ENCODE data around the gene PEX11B.

Gene PEX11B

DNA sequence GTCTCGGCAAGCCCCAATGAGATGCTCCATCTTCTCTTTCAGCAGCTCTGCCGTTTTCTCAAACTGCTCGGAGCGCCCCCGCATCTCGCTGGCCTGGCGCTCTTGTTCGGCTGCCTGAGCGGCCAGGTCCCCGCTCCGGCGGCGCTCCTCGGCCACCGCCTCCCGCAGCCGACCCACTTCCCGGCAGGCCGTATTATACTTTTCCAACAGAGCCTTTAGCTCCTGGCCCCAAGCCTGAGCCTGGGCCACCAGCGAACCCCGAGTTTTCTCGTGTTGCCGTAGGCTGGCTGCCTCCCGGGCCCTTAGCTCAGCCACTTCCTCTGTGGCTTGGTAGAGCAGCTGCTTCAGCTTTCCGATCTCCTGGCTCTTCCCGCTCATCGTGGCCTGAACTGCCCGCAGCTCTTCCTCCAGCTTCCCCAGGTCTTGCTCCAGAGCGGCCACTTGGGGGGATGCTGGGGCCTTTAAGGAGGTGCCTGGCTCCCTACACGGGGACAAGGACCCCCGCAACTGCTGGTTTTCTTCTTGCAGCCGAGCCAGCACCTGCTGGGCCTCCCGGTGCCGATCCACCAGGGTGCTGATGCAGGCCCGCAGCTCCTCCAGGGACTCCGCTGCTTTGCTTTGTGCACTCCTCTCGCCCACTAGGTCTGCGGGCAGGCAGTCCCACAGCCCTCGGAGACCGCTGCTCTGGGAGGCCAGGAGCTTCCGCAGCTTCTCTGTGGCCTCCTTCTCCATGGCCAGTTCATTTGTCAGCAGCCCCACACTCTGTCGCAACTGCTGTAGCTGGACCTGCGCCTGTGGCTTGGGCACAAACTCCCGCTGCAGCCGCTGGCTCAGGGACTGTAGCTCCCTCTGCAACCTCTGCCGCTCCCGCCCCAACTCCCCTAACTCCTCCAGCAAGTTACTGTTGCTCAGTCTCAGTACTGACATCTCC lies 46.3 kb downstream of the PEX11B start:
- DNase-seq (ENCODE audit: low read depth) = peak; percentile 63

DNA sequence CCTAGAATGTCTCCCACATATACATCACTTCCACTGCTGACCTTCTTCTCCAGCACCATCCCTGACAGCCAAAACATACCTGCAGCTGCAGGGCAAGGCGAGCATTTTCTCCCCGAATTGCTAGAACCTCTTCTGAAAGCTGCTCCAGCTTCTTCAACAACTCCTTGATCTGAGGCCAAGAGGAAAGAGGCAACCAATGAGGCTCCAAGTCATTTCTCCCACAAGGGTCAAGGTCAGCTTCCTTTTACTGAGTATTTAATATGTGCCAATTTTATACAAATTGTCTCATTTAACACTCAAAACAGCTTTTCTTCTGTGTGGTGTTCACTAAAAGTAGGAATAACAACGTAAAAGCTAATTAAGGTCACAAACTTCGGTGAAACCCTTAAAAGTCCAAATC lies 50.3 kb downstream of the PEX11B start:
- DNase-seq (ENCODE audit: low read depth) = no peak

DNA sequence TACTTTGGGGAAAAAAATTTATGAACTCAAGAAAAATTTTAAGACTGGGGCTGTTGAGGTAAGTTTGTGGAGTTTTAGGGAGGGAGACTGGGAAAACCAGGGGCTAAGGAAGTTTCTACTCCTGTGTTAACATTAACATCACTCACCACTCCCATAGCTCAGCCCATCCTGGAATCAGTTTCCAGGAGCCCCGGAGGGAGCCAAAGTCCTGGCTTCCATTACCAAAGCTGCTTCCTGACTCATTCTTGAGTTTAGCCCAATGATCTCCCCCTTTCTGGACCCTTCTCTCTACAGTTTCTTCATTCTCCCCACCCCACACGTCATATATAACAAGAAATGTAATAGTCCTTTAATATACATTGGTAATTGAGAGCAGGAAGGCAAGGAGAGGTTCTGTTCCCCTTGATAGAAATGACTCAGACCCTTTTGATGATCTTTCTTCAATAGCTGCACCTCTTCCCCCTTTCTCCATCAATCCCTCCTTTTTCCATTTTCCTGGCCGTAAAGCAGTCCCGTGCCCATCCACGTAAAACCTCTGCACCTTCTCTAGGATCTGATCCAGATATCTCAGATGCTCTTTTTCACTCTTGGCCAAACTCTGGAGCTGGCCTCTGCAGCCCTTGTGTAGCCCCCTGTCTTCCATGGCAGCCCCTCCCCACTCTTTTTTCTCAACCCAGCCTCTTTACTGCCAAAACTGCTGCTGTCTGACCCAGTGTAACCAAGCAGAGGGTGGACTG lies 55.1 kb downstream of the PEX11B start:
- DNase-seq (ENCODE audit: low read depth) = no peak

Measured in ELR (cell line).